Progenitor cell of endocrine pancreas (in vitro differentiated cells): ENCODE measurements around the gene FCN2. TPM values are rescaled to one million over a fixed set of nuclear protein-coding genes. Genes with fewer than 3 reads are reported as not detected.

Experiments
- DNase-seq: peaks from one replicate; pipeline ENCODE4 v3.0.0; 2021; ENCODE audit warnings: low spot score; ENCODE audit not compliant: unreplicated experiment
- H3K27ac Mint-ChIP-seq: 2 replicates; pipeline ENCODE4 v1.8.0; 2021; ENCODE audit warnings: mild to moderate bottlenecking, moderate library complexity, mixed read lengths
- H3K27me3 Mint-ChIP-seq: 2 replicates; pipeline ENCODE4 v1.8.0; 2021; ENCODE audit warnings: mixed read lengths
- H3K36me3 Mint-ChIP-seq: 2 replicates; pipeline ENCODE4 v1.8.0; 2022; ENCODE audit warnings: mixed read lengths; ENCODE audit not compliant: insufficient read depth
- H3K4me1 Mint-ChIP-seq: 2 replicates; pipeline ENCODE4 v1.8.0; 2021; ENCODE audit warnings: low read depth, mixed read lengths
- H3K4me3 Mint-ChIP-seq: 2 replicates; pipeline ENCODE4 v1.8.0; 2021; ENCODE audit warnings: low read depth, mild to moderate bottlenecking, moderate library complexity, mixed read lengths
- H3K9me3 Mint-ChIP-seq: 2 replicates; pipeline ENCODE4 v1.8.0; 2021; ENCODE audit warnings: low read depth, mixed read lengths
- CTCF ChIP-seq: fragments of 200-600 bp; sonication (generic); IDR thresholded peaks from one replicate; pipeline ENCODE4 v1.5.0; 2021; ENCODE audit warnings: antibody characterized with exemption, mild to moderate bottlenecking; ENCODE audit not compliant: unreplicated experiment
- total RNA-seq: library from RNA; stranded (reverse); gene quantifications from 2 replicates; pipeline ENCODE4 v1.2.1, GENCODE V29; 2021

Gene FCN2
- total RNA-seq, 1 donor from 2014 or later = not detected

- Mint-ChIP-seq H3K9me3 (no peaks in the 10 kb centered on the region), H3K27me3 (no peaks in the 10 kb centered on the region), H3K4me3 (no peak overlapping the region), H3K36me3 (no peaks in the 10 kb centered on the region), H3K4me1 (no peaks in the 10 kb centered on the region), H3K27ac (no peak overlapping the region)
- no peak for DNase-seq
- TF ChIP-seq CTCF = no peak
These were observed 38.3 kb upstream of the FCN2 start for GRCh38 chr9:134842321-134842720.

- Mint-ChIP-seq H3K36me3 (no peaks in the 10 kb centered on the region), H3K27me3 (no peaks in the 10 kb centered on the region), H3K27ac (no peak overlapping the region), H3K4me3 (no peak overlapping the region), H3K4me1 (no peaks in the 10 kb centered on the region), H3K9me3 (no peaks in the 10 kb centered on the region)
- DNase-seq = no peak
- TF ChIP-seq CTCF = no peak
These were observed 36.9 kb upstream of the FCN2 start for GRCh38 chr9:134843740-134844139.

GRCh38 chr9:134844821-134845220, 35.8 kb upstream of the FCN2 start:
- no peaks in the 10 kb centered on the region for H3K9me3 Mint-ChIP-seq
- H3K27me3 Mint-ChIP-seq = no peaks in the 10 kb centered on the region
- H3K4me1 Mint-ChIP-seq = no peaks in the 10 kb centered on the region
- TF ChIP-seq CTCF = no peak
- no peak for DNase-seq
- H3K4me3 Mint-ChIP-seq = no peak overlapping the region
- H3K36me3 Mint-ChIP-seq = no peaks in the 10 kb centered on the region
- H3K27ac Mint-ChIP-seq = no peak overlapping the region

GRCh38 chr9:134846187-134846586, 34.4 kb upstream of the FCN2 start:
- TF ChIP-seq CTCF = no peak
- Mint-ChIP-seq H3K4me1 (no peaks in the 10 kb centered on the region), H3K9me3 (no peaks in the 10 kb centered on the region), H3K36me3 (no peaks in the 10 kb centered on the region), H3K27ac (no peak overlapping the region), H3K4me3 (no peak overlapping the region), H3K27me3 (no peaks in the 10 kb centered on the region)
- no peak for DNase-seq

- DNase-seq = no peak
- Mint-ChIP-seq H3K4me3 (no peak overlapping the region), H3K4me1 (no peaks in the 10 kb centered on the region), H3K27me3 (no peaks in the 10 kb centered on the region), H3K9me3 (no peaks in the 10 kb centered on the region), H3K36me3 (no peaks in the 10 kb centered on the region), H3K27ac (no peak overlapping the region)
- TF ChIP-seq CTCF = no peak
These were observed 33.9 kb upstream of the FCN2 start for GRCh38 chr9:134846699-134847098.
